GM18519 (cell line): Measurements from ENCODE around the gene HCN1.
"Not testable (repeated sequence)": the region's sequence is repeated elsewhere in the genome, so short reads cannot be mapped to it uniquely, and the experiment has no call there.

Experiments
- ATAC-seq: cut with Tn5 transposase; IDR thresholded peaks from one replicate; pipeline ENCODE4 v1.9.1; 2021; ENCODE audit warnings: mild to moderate bottlenecking, moderate library complexity; ENCODE audit not compliant: unreplicated experiment, low FRiP score

HCN1 gene

DNA sequence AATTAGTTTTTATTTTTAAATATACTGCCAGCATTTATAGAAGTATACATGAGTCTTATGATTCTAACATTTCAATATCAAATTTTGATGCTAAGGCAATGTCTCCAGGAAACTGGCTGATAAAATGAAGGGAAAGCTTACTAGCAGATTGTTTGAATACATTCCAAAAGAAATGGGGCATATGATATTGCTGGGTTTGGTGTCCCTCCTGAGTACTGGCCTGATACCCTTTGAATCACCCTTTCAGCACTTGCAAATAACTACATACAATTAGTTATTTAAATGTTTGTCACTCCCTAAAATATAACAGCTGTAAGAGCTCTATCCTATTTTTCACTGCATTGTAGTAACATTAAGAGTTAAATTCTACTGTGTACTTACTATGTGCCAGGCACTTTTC, 360.8 kb downstream of the HCN1 start:
- ATAC-seq: no peak

DNA sequence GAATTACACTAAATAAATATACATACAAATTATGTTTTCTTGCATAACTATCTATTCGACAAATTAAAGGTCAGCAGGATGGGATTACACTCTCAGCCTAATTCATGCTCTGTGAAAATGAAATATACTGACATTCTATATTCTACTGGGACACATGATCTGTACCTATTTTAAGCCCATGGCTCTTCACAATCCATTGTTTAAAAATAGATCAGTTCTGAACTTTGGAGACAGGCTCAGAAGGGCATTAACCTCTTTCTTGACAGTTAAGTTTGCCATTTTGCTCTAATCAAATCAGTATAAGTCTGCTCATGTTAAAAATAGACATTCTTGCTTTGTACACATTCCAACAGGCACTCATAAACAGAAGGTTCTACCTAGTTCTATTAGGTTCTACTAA, 361.2 kb downstream of the HCN1 start:
- no peak for ATAC-seq

DNA sequence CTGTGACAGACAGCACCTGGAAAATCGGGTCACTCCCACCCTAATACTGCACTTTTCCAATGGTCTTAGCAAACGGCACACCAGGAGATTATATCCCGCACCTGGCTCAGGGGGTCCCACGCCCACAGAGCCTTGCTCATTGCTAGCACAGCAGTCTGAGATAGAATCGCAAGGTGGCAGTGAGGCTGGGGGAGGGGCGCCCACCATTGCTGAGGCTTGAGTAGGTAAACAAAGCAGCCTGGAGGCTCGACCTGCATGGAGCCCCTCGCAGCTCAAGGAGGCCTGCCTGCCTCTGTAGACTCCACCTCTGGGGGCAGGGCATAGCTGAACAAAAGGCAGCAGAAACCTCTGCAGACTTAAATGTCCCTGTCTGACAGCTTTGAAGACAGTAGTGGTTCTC, 383.6 kb downstream of the HCN1 start:
- ATAC-seq: not testable (repeated sequence)

DNA sequence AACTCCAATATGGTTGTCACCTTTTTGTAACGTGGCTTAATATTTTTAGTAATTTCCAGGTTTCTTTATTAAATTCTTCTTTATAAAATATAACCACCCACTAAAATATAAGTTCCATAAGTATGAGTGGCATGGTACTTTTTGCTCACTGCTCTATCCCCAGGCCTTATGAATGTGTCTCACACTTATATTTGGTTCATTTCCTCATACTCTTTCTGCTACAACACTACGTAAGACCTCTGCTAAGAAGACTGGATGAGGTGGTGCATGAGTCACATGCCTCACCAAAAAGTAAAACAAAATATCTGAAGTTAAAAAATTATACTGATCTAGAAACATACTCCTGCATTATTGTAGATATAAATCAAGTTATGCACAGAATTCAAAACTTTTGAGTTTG, 400.9 kb downstream of the HCN1 start:
- no peak for ATAC-seq

DNA sequence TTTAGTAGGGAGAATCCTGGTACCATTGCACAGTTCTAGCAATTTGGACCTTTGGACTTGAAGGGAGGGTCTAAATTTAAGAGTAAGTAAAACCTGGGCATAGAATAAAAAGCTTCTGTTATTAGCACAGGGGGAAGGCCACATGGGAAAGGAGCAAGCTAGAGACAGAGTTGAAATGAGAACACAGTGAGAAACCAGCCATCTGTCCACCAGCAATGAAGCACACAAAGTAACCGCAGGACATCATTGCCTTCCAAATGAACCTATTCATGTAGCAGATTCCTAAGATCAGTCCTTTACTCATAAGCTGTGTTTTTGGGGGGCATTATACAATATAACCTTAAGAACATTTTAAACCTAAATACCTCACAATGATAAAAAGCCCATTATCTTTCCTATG, 407.4 kb downstream of the HCN1 start:
- ATAC-seq: no peak

DNA sequence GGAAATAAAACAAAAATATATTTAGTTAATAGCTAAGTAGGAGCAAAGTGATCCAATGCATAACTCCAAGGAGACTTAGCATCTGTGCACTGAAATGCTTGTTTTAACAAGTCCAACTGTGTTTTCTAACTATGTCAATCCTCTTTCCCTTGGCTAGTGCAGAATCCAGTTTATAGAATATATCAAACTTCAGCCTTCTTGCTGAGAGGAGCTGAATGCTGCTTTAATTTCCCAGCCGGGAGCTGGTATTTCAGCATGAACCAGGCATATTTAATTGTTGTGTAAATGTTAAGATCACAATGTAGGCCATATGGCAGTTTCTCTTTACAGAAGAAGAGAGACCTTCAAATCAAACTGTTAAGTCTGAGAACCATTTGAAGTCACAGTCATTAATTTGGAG, 411.7 kb downstream of the HCN1 start:
- ATAC-seq: no peak

DNA sequence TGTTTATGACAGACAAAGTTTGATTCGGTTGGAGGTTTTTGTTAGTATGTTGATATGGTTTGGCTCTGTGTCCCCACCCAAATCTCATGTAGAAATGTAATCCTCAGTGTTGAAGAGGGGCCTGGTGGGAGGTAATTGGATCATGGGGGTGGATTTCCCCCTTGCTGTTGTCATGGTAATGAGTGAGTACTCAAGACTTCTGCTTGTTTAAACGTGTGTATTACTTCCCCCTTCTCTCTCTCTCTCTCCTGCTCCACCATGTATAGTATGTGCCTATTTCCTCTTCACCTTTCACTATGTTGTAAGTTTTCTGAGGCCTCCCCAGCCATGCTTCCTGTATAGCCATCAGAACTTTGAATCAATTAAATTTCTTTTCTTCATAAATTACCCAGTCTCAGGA, 415.1 kb downstream of the HCN1 start:
- no peak for ATAC-seq

DNA sequence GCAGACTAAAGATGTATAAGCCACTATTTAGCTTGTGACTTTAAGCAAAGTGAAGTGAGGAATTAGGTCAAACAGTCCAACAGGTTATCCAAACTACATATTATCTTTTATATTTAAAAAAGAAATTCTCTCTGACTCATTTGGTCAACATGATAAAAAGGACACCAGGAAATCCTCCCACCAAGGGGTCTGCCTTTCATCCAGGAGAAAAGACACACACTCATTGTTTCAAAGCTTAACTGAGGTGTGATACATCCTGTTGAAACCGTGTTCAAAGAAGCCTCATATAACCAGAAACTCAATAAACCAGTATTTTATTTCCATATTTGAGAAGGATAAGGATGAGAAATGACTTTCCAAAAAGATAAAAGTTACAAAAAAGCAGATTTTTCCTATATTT, 417.1 kb downstream of the HCN1 start:
- no peak for ATAC-seq

DNA sequence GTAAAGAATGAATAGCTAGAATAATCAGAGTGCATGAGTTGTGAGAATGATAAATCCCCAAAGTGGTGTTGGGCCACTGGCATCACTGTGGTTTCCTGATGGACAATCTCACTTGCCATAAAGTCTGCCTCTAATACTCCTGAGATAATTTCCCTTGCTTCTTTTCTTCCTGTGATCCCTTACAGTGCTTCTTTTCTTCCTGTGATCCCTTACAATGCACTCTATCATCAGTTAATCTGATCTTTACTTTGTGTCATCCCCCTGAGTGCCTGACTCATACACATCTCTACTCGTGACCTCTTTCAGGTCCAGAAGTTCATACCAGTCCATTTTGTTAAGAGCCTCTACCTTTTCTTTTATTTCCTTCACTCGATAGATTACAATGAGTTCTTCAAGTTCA, 418.3 kb downstream of the HCN1 start:
- ATAC-seq: no peak

DNA sequence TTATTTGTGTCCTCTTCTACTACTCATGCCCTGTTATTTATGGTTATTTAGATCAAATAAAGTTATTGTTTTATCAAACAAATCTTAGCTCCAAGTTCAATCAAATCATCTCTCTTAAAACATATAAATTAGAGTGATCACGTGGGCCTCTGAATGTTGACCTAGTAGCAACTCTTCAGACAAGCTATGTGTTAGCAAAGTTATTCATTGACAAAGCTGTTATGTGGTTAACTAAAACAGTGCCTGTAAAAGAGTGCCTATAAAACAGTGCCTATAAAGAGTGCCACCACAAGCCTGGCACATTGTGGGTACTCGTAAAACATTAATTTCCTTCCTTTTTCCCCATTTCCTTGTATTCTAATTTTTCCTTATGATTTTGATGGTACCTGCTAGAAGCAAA, 421.9 kb downstream of the HCN1 start:
- ATAC-seq: no peak

DNA sequence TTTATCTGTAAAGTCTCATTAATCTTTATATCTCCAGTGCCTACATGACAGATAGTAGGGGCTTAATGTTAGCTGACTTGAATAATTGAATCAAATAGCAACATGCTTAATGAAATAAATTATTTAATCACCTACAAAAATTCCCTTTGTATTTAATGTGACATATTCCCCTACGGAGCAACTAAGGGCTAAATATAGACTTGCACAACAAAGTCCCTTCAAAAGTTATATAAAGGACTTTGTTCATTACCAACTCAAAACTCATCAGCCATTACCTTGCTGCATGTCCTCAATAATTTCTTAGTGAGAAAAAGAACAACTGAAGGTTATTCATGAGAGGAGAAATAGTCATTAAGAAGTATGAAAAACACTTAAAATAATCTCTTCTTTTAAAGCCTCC, 424.6 kb downstream of the HCN1 start:
- no peak for ATAC-seq

DNA sequence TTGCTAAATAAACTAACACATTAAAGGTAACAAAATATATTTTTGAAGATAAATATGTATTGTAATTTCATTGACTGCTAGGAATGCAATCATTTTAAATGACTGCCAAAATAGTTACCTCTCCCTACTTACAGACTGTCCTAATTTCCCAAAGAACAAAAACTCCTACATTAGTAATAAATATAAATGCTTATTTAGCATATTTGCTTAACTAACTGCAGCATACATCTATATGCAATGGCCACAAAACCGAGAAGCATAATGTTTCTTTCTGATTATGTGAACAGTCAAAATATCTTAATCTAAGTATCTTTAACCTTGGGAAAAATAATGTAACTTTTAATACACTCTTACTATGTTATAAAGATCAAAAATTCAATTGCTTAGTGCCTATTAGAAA, 431.7 kb downstream of the HCN1 start:
- ATAC-seq: no peak

DNA sequence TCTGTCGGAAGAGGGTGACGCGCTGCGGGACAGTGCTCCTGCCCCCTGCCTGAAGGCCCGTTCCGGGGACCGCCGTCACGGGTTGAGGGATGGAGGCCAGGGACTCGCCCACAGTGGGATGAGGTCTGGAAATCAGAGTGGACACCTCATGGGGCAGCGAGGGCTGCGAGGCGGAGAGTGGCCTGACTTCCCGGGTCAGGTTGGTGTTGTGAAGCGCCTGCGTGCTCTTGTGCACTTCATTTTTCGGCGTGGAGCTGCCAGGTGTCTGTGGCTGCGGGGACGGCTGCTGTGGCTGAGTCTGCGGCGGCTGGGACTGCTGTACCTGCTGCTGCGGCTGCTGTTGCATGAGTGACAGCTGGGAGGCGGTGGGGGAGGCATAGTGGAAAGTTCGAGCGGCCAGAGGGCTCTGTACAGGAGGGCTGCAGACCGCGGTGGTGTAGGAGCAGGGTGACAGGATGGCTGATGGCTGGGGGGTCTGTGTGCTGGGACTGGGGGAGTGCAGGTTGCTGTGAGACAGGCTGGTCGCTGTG, 434.1 kb downstream of the HCN1 start:
- ATAC-seq: no peak

DNA sequence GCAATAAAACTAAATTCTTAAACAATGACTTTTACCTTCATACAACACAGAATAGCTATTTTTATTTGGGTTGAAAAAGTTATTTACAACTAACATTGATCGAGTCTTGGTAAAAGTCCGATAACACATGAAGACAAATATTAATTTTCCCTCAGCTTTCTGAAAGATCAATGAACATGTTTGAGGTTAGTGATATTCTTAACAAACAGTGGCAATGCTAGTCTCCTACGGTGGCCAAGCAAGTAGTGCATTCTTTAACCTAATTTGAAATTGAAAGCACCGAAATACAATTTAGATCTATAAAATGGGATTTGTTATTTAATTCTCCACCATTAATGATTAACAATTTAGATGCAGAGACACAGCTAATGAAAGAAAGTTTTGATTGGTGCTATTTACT, 435.1 kb downstream of the HCN1 start:
- ATAC-seq: no peak

DNA sequence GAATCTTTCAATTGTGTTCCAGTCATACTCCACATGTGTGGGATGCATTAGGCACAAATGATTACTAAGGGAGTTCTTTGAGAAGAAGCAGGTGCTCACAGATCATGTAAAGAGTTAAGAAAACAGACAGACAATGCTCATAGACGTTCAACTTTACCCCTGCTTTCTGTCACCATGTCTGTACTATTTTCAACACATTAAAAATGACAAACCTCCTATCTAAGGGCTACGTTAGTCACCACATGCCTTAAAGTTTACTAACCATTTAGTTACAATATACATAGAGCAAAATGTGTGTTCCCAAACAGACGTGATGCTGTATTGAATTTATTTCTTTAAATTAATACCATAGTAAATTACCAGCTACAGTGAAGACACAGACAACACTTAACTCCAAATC, 435.9 kb downstream of the HCN1 start:
- no peak for ATAC-seq

DNA sequence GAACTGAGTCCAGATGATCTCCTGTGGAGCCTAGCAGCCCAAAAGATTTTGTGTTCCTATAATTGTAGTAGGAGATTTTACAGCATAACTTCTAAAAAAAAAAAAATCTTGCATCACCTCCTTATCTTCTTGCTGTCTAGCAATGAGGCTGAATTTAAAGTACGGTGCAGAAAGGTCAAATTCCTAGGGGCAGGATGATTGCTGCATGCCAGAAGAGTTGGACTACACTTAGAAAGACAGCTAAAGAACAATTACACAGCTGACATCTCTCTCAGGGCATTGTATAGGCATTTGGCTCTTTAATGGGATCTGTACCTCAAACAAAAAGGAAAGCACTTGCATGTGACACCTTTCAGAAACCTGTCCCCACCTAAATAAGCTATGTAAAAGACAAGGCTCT, 443.2 kb downstream of the HCN1 start:
- no peak for ATAC-seq

DNA sequence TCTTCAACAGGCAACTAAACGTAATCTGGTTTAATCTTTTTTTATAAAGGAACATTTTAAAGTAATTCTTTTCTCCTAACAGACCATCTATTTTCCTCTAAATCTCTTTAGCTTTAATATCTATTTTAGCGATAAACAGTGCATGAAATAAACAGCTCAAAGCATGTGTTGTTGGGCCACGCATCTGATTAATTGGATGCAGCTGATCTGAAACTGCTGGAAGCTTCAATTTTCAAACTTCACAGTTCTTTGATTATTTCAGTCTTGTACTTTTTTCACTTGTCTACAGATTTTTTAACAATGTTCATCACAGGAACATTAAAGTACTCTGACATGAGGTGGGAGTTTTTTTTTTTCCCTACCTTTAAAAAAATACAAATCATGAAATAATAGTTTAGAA, 443.6 kb downstream of the HCN1 start:
- ATAC-seq: no peak

DNA sequence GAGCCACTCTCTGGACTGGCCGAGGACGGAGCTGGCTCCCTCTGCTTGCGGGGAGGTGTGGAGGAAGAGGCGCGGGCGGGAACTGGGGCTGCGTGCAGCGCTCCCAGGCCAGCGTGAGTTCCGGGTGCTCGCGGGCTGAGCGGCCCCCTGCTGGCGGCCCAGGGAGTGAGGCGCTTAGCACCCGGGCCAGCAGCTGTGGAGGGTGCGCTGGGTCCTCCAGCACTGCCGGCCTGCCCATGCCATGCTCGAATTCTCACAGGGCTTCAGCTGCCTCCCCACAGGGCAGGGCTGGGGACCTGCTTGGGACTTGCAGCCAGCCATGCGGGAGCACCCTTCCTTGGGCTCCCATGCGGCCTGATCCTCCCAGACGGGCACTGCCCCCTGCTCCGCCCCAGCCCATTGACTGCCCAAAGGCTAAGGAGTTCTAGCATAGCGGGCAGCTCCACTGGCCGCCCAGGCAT, 470.6 kb downstream of the HCN1 start:
- ATAC-seq: no peak

DNA sequence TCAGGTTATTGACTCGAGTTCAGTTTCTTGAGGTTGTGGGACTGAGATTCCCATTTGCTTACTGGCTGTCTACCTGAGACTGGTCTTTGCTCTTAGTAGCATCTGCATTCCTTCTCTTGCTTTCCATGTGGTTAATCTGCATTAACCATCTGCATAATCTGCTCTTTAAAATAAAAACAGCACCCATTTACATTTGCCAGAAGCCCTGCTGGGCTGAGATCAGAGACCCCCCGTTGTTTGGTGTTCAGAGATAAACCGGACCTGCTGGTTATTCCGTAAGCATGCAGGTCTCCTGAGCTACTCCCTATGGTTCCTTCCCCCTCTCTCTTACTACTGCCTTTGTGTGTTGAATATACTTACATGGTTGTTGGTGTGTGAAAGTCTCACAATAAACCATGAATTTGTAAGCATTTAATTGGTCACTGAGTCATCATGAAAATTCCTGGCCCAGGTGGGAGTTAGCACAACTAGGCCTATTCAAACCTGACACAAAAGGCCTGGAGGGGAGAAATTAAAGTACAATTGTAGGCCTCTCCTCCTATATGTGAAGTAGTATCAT, 490.7 kb downstream of the HCN1 start:
- ATAC-seq: no peak
